Measurements from ENCODE around the gene DOCK1. TPM values are rescaled to one million over a fixed set of nuclear protein-coding genes. Genes with fewer than 3 reads are reported as not detected.
"Not testable (repeated sequence)": the region's sequence is repeated elsewhere in the genome, so short reads cannot be mapped to it uniquely, and the experiment has no call there.

DOCK1 gene
- total and polyA plus RNA-seq, 4 donors = 10.9 to 82.6 (median 43.3) TPM

DNA sequence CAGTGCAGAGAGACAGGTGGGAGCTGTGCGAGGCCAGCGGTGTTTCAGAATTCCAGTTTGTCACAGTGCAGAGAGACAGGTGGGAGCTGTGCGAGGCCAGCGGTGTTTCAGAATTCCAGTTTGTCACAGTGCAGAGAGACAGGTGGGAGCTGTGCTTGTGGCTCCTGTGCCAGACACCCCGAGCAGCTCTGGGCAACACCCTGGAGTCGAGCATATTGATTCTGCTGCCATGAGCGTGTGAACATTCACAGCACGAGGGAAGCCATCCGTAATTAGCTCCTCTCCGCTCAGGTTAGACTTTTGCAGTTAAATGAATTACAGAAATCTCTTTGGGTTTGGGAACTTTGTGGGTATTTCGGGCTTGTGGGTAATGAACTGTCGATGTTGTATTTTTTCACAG is 11.7 kb downstream of the DOCK1 start:
- ATAC-seq (ENCODE audit: low FRiP score); H3K36me3 ChIP-seq (ENCODE audit: control insufficient read depth in 1 of 2, insufficient read depth in 2 of 2, low read length in 1 of 2); H3K27ac ChIP-seq (ENCODE audit: low read depth in 1 of 2, low read length in 2 of 2); H3K27me3 ChIP-seq (ENCODE audit: control insufficient read depth in 1 of 2, insufficient read depth in 2 of 2, low read length in 1 of 2); H3K4me1 ChIP-seq (ENCODE audit: control insufficient read depth in 1 of 2, insufficient read depth in 2 of 2, low read length in 2 of 2); DNase-seq; intact Hi-C loops (cut with DNase I); H3K4me3 ChIP-seq (ENCODE audit: low read length in 2 of 2); H3K9me3 ChIP-seq (ENCODE audit: control insufficient read depth, low read length): not testable (repeated sequence)
- 91 to 93% methylated on average over 12 of the region's 12 CpGs for WGBS, 2 donors

DNA sequence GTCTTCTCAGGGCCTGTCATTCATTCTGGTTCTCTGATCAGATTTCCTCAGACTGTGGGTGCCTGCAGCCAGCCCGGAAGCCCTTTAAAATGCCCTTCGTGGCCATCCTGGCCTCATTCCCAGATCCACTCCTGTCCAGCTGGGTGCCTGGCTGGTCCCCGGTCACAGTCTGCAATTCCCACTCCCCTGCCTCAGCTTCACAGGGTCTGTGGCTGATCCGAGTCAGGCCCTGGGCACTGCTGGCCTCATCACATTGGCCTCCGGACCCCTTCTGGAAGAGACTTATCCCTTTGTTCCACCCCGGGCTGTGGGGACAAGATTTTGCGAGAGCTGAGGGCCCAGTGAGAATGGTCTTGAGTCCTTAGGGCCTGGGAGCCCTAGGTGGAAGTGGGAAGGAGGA is 12.1 kb downstream of the DOCK1 start:
- H3K27me3 ChIP-seq (ENCODE audit: control insufficient read depth in 1 of 2, insufficient read depth in 2 of 2, low read length in 1 of 2) = no peaks in the 10 kb centered on the region
- no peaks in the 10 kb centered on the region for H3K36me3 ChIP-seq (ENCODE audit: control insufficient read depth in 1 of 2, insufficient read depth in 2 of 2, low read length in 1 of 2)
- no peaks in the 10 kb centered on the region for H3K4me1 ChIP-seq (ENCODE audit: control insufficient read depth in 1 of 2, insufficient read depth in 2 of 2, low read length in 2 of 2)
- ATAC-seq (ENCODE audit: low FRiP score) (no peak), DNase-seq (no peak)
- H3K9me3 ChIP-seq (ENCODE audit: control insufficient read depth, low read length) = no peaks in the 10 kb centered on the region
- no peak overlapping the region for H3K27ac ChIP-seq (ENCODE audit: low read depth in 1 of 2, low read length in 2 of 2)
- intact Hi-C loops (cut with DNase I) = no loop called here
- H3K4me3 ChIP-seq (ENCODE audit: low read length in 2 of 2) = no peak overlapping the region
- 55 to 56% methylated on average over 7 of the region's 7 CpGs for WGBS, 2 donors

DNA sequence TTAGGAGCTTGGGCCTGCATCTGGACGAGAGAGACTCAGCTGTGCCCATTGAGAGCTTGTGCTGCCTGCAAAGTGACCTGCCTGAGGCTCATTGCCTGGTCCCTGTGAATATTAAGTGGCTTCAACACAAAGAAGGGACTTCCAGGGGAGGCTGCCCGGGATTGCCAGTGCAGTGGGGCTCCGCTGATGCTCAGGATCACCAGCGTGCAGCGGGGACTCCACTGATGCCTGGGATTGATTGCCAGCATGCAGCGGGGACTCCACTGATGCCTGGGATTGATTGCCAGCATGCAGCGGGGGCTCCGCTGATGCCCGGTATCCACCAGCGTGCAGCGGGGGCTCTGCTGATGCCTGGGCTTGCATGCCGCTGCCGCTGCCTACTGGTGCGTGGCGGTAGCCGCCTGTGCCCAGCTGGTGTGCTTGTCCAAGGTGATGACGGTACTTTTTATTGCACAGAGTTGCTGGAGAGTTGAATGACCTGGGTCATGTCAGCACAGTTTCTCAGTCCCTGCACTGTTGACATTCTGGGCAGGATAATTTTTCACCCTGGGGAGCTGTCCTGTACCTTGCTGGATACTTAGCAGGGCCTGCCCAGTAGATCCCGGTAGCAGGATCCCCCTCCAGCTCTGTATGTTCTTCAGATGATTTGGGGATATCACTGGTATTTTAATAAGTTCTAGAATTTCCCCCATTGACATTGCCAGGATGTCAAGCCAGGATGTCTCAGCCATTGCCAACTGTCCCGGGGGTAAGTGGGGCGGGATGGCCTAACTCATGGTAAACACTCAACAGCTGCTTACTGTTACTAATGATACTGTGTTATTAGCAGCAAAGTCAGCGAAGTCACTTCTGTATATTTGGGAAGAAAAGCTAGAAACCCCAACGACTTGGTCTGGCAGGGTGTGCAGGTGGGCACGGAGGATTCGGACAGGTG is 13.0 kb downstream of the DOCK1 start:
- 87 to 92% methylated on average over 23 to 24 of the region's 24 CpGs for WGBS, 2 donors
- Histone ChIP-seq H3K4me1 (ENCODE audit: control insufficient read depth in 1 of 2, insufficient read depth in 2 of 2, low read length in 2 of 2) (no peaks in the 10 kb centered on the region), H3K27me3 (ENCODE audit: control insufficient read depth in 1 of 2, insufficient read depth in 2 of 2, low read length in 1 of 2) (no peaks in the 10 kb centered on the region), H3K36me3 (ENCODE audit: control insufficient read depth in 1 of 2, insufficient read depth in 2 of 2, low read length in 1 of 2) (no peaks in the 10 kb centered on the region), H3K4me3 (ENCODE audit: low read length in 2 of 2) (no peak overlapping the region), H3K27ac (ENCODE audit: low read depth in 1 of 2, low read length in 2 of 2) (no peak overlapping the region), H3K9me3 (ENCODE audit: control insufficient read depth, low read length) (no peaks in the 10 kb centered on the region)
- DNase-seq (no peak), ATAC-seq (ENCODE audit: low FRiP score) (no peak)
- intact Hi-C loops (cut with DNase I) = no loop called here

DNA sequence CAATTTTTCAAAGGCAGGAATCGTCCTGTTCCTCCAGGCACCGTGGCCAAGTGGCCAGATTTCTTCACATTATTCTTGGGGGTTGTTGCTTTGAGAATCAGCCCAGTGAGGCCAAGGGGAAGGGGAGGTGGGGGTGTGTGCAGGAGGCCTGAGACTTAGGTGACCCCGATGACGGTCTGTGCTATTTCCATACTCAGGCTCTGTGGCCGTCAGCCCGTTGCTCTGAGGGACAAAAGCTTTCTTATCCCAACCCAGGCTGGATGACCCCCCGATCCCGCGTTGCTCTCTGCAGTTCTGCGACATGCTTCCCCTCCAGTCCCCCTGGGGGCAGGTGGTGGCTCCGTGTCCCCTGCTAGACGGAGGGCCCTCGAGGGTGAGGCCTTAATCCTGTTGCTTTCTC is 14.2 kb downstream of the DOCK1 start:
- no peak overlapping the region for H3K27ac ChIP-seq (ENCODE audit: low read depth in 1 of 2, low read length in 2 of 2)
- 83 to 86% methylated on average over 13 of the region's 13 CpGs for WGBS, 2 donors
- H3K36me3 ChIP-seq (ENCODE audit: control insufficient read depth in 1 of 2, insufficient read depth in 2 of 2, low read length in 1 of 2) = no peaks in the 10 kb centered on the region
- intact Hi-C loops (cut with DNase I) = no loop called here
- H3K4me1 ChIP-seq (ENCODE audit: control insufficient read depth in 1 of 2, insufficient read depth in 2 of 2, low read length in 2 of 2) = no peaks in the 10 kb centered on the region
- no peaks in the 10 kb centered on the region for H3K9me3 ChIP-seq (ENCODE audit: control insufficient read depth, low read length)
- no peaks in the 10 kb centered on the region for H3K27me3 ChIP-seq (ENCODE audit: control insufficient read depth in 1 of 2, insufficient read depth in 2 of 2, low read length in 1 of 2)
- ATAC-seq (ENCODE audit: low FRiP score) (peak; percentile 51), DNase-seq (no peak)
- no peak overlapping the region for H3K4me3 ChIP-seq (ENCODE audit: low read length in 2 of 2)

GRCh38 chr10:126921162-126921561 is 15.9 kb downstream of the DOCK1 start:
- H3K9me3 ChIP-seq (ENCODE audit: control insufficient read depth, low read length) = no peaks in the 10 kb centered on the region
- no peak overlapping the region for H3K27ac ChIP-seq (ENCODE audit: low read depth in 1 of 2, low read length in 2 of 2)
- H3K4me1 ChIP-seq (ENCODE audit: control insufficient read depth in 1 of 2, insufficient read depth in 2 of 2, low read length in 2 of 2) = no peaks in the 10 kb centered on the region
- WGBS, 2 donors = 94 to 98% methylated on average over 4 of the region's 4 CpGs
- no peaks in the 10 kb centered on the region for H3K36me3 ChIP-seq (ENCODE audit: control insufficient read depth in 1 of 2, insufficient read depth in 2 of 2, low read length in 1 of 2)
- DNase-seq (no peak), ATAC-seq (ENCODE audit: low FRiP score) (no peak)
- no peak overlapping the region for H3K4me3 ChIP-seq (ENCODE audit: low read length in 2 of 2)
- H3K27me3 ChIP-seq (ENCODE audit: control insufficient read depth in 1 of 2, insufficient read depth in 2 of 2, low read length in 1 of 2) = no peaks in the 10 kb centered on the region
- intact Hi-C loops (cut with DNase I) = no loop called here

GRCh38 chr10:126921974-126922525 is 16.8 kb downstream of the DOCK1 start:
- peak in 1 of 2 donors; percentile 66 for DNase-seq
- Histone ChIP-seq H3K27me3 (ENCODE audit: control insufficient read depth in 1 of 2, insufficient read depth in 2 of 2, low read length in 1 of 2) (no peaks in the 10 kb centered on the region), H3K9me3 (ENCODE audit: control insufficient read depth, low read length) (no peaks in the 10 kb centered on the region), H3K4me3 (ENCODE audit: low read length in 2 of 2) (no peak overlapping the region), H3K36me3 (ENCODE audit: control insufficient read depth in 1 of 2, insufficient read depth in 2 of 2, low read length in 1 of 2) (no peaks in the 10 kb centered on the region), H3K27ac (ENCODE audit: low read depth in 1 of 2, low read length in 2 of 2) (no peak overlapping the region), H3K4me1 (ENCODE audit: control insufficient read depth in 1 of 2, insufficient read depth in 2 of 2, low read length in 2 of 2) (no peaks in the 10 kb centered on the region)
- ATAC-seq (ENCODE audit: low FRiP score) = peak; percentile 35
- intact Hi-C loops (cut with DNase I) = no loop called here
- 49 to 54% methylated on average over 4 of the region's 4 CpGs for WGBS, 2 donors

- intact Hi-C loops (cut with DNase I) = no loop called here
- Histone ChIP-seq H3K27ac (ENCODE audit: low read depth in 1 of 2, low read length in 2 of 2) (no peak overlapping the region), H3K9me3 (ENCODE audit: control insufficient read depth, low read length) (no peaks in the 10 kb centered on the region), H3K4me1 (ENCODE audit: control insufficient read depth in 1 of 2, insufficient read depth in 2 of 2, low read length in 2 of 2) (no peaks in the 10 kb centered on the region), H3K27me3 (ENCODE audit: control insufficient read depth in 1 of 2, insufficient read depth in 2 of 2, low read length in 1 of 2) (no peaks in the 10 kb centered on the region), H3K36me3 (ENCODE audit: control insufficient read depth in 1 of 2, insufficient read depth in 2 of 2, low read length in 1 of 2) (no peaks in the 10 kb centered on the region), H3K4me3 (ENCODE audit: low read length in 2 of 2) (no peak overlapping the region)
- ATAC-seq (ENCODE audit: low FRiP score) (no peak), DNase-seq (no peak)
- 46% methylated on average over 6 of the region's 6 CpGs for WGBS, 2 donors
Observed at GRCh38 chr10:126924180-126924914, 19.1 kb downstream of the DOCK1 start.

GRCh38 chr10:126924915-126925300 is 19.7 kb downstream of the DOCK1 start:
- intact Hi-C loops (cut with DNase I) = no loop called here
- H3K4me1 ChIP-seq (ENCODE audit: control insufficient read depth in 1 of 2, insufficient read depth in 2 of 2, low read length in 2 of 2) = no peaks in the 10 kb centered on the region
- no peak for ATAC-seq (ENCODE audit: low FRiP score)
- H3K9me3 ChIP-seq (ENCODE audit: control insufficient read depth, low read length) = no peaks in the 10 kb centered on the region
- no peak overlapping the region for H3K4me3 ChIP-seq (ENCODE audit: low read length in 2 of 2)
- H3K27me3 ChIP-seq (ENCODE audit: control insufficient read depth in 1 of 2, insufficient read depth in 2 of 2, low read length in 1 of 2) = no peaks in the 10 kb centered on the region
- 47% methylated on average over 3 of the region's 3 CpGs for WGBS, 2 donors
- no peaks in the 10 kb centered on the region for H3K36me3 ChIP-seq (ENCODE audit: control insufficient read depth in 1 of 2, insufficient read depth in 2 of 2, low read length in 1 of 2)
- no peak for DNase-seq
- H3K27ac ChIP-seq (ENCODE audit: low read depth in 1 of 2, low read length in 2 of 2) = no peak overlapping the region
